Activated CD8-positive, alpha-beta memory T cell treated with anti-CD3 and anti-CD28 coated beads, Interleukin-2, amount 50 U/mL, for 24 hours (primary cell): ENCODE measurements around the gene GRIK5.
"Not testable (repeated sequence)": the region's sequence is repeated elsewhere in the genome, so short reads cannot be mapped to it uniquely, and the experiment has no call there.

Experiments
- DNase-seq: peaks from one replicate; pipeline ENCODE4 v3.0.0-alpha.2; 2020; ENCODE audit errors: extremely low read depth

Gene GRIK5

GRCh38 chr19:42017040-42017439 is 53.0 kb downstream of the GRIK5 start:
- no peak for DNase-seq

- DNase-seq = not testable (repeated sequence)
Observed at GRCh38 chr19:42012747-42013146, 57.3 kb downstream of the GRIK5 start.

GRCh38 chr19:42010245-42011126 is 59.5 kb downstream of the GRIK5 start:
- DNase-seq = no peak

- no peak for DNase-seq
Observed at GRCh38 chr19:42006569-42006968, 63.4 kb downstream of the GRIK5 start.

GRCh38 chr19:42005504-42005903 is 64.5 kb downstream of the GRIK5 start:
- DNase-seq = no peak

GRCh38 chr19:42003506-42004294 is 66.3 kb downstream of the GRIK5 start:
- DNase-seq = no peak

GRCh38 chr19:41999878-42000208 is 70.2 kb downstream of the GRIK5 start:
- no peak for DNase-seq

GRCh38 chr19:41999071-41999877 is 70.7 kb downstream of the GRIK5 start:
- DNase-seq = no peak

- no peak for DNase-seq
Observed at GRCh38 chr19:41998246-41999020, 71.6 kb downstream of the GRIK5 start.

- DNase-seq = no peak
Observed at GRCh38 chr19:41997851-41998229, 72.2 kb downstream of the GRIK5 start.

GRCh38 chr19:41997121-41997850 is 72.7 kb downstream of the GRIK5 start:
- no peak for DNase-seq

- no peak for DNase-seq
Observed at GRCh38 chr19:41995959-41996797, 73.8 kb downstream of the GRIK5 start.

GRCh38 chr19:41994994-41995958 is 74.7 kb downstream of the GRIK5 start:
- no peak for DNase-seq

- DNase-seq = no peak
Observed at GRCh38 chr19:41994521-41994971, 75.5 kb downstream of the GRIK5 start.

- DNase-seq = no peak
Observed at GRCh38 chr19:41993612-41994483, 76.2 kb downstream of the GRIK5 start, which contains the start of gene ATP1A3. ATP1A3 (minus strand) TSS chr19:41994230; CDS start chr19:41994076, 154 bp downstream.

- DNase-seq = not testable (repeated sequence)
Observed at GRCh38 chr19:41991925-41992569, 78.0 kb downstream of the GRIK5 start.

- no peak for DNase-seq
Observed at GRCh38 chr19:41991025-41991424, 79.0 kb downstream of the GRIK5 start.
